ENCODE measurements around the gene CENPM.

The CENPM gene

GRCh38 chr22:41911001-41911611 is 35.8 kb downstream of the CENPM start:
- no peak for TF ChIP-seq EZH2phosphoT487 (IDR thresholded peaks at IDR 0.05; ENCODE audit: borderline replicate concordance)
- TF ChIP-seq CTCF (conservative IDR thresholded peaks at IDR 0.05; ENCODE audit: low read length): no peak
- Histone ChIP-seq H3K27me3 (ENCODE audit: insufficient read depth, low read length, poor library complexity, severe bottlenecking) (no peaks in the 10 kb centered on the region), H3K9ac (ENCODE audit: low read depth, low read length, poor library complexity, severe bottlenecking) (no peak overlapping the region), H3K4me2 (ENCODE audit: low read depth, low read length, poor library complexity, severe bottlenecking) (no peak overlapping the region), H3K9me2 (replicated peaks; ENCODE audit: low read depth, low read length) (no peaks in the 10 kb centered on the region), H2AFZ (ENCODE audit: low read length) (no peak overlapping the region), H4K20me1 (ENCODE audit: insufficient read depth, low read length, poor library complexity, severe bottlenecking) (no peaks in the 10 kb centered on the region), H3K4me3 (ENCODE audit: low read length, poor library complexity, severe bottlenecking) (no peak overlapping the region), H3K4me1 (ENCODE audit: insufficient read depth, low read length, poor library complexity, severe bottlenecking) (peaks cover 19% of the 10 kb centered on the region), H3K79me2 (ENCODE audit: insufficient read depth, low read length) (no peaks in the 10 kb centered on the region), H3F3A (ENCODE audit: low read depth) (no peaks in the 10 kb centered on the region), H3K9me3 (ENCODE audit: insufficient read depth, low read depth, low read length) (no peaks in the 10 kb centered on the region), H3K36me3 (ENCODE audit: insufficient read depth, low read length) (peaks cover 9% of the 10 kb centered on the region; the same call in 1 of the 2 replicates)

- Histone ChIP-seq H3K4me1 (ENCODE audit: insufficient read depth, low read length, poor library complexity, severe bottlenecking) (peaks cover 19% of the 10 kb centered on the region), H3K9me2 (replicated peaks; ENCODE audit: low read depth, low read length) (no peaks in the 10 kb centered on the region), H2AFZ (ENCODE audit: low read length) (no peak overlapping the region), H3K9me3 (ENCODE audit: insufficient read depth, low read depth, low read length) (no peaks in the 10 kb centered on the region), H4K20me1 (ENCODE audit: insufficient read depth, low read length, poor library complexity, severe bottlenecking) (no peaks in the 10 kb centered on the region), H3F3A (ENCODE audit: low read depth) (no peaks in the 10 kb centered on the region), H3K4me2 (ENCODE audit: low read depth, low read length, poor library complexity, severe bottlenecking) (no peak overlapping the region), H3K4me3 (ENCODE audit: low read length, poor library complexity, severe bottlenecking) (no peak overlapping the region), H3K36me3 (ENCODE audit: insufficient read depth, low read length) (peaks cover 15% of the 10 kb centered on the region; the same call in 1 of the 2 replicates), H3K9ac (ENCODE audit: low read depth, low read length, poor library complexity, severe bottlenecking) (no peak overlapping the region), H3K27me3 (ENCODE audit: insufficient read depth, low read length, poor library complexity, severe bottlenecking) (no peaks in the 10 kb centered on the region), H3K79me2 (ENCODE audit: insufficient read depth, low read length) (no peaks in the 10 kb centered on the region)
- TF ChIP-seq EZH2phosphoT487 (IDR thresholded peaks at IDR 0.05; ENCODE audit: borderline replicate concordance) (no peak), CTCF (conservative IDR thresholded peaks at IDR 0.05; ENCODE audit: low read length) (no peak)
These were observed 36.6 kb downstream of the CENPM start for GRCh38 chr22:41910050-41911000.

GRCh38 chr22:41909310-41910049 is 37.5 kb downstream of the CENPM start:
- Histone ChIP-seq H3K79me2 (ENCODE audit: insufficient read depth, low read length) (no peaks in the 10 kb centered on the region), H3K4me3 (ENCODE audit: low read length, poor library complexity, severe bottlenecking) (no peak overlapping the region), H3K9me3 (ENCODE audit: insufficient read depth, low read depth, low read length) (no peaks in the 10 kb centered on the region), H3K9me2 (replicated peaks; ENCODE audit: low read depth, low read length) (no peaks in the 10 kb centered on the region), H3K4me2 (ENCODE audit: low read depth, low read length, poor library complexity, severe bottlenecking) (no peak overlapping the region), H3K9ac (ENCODE audit: low read depth, low read length, poor library complexity, severe bottlenecking) (no peak overlapping the region), H3K36me3 (ENCODE audit: insufficient read depth, low read length) (peaks cover 24% of the 10 kb centered on the region; the same call in 1 of the 2 replicates), H3K27me3 (ENCODE audit: insufficient read depth, low read length, poor library complexity, severe bottlenecking) (no peaks in the 10 kb centered on the region), H2AFZ (ENCODE audit: low read length) (no peak overlapping the region), H3K4me1 (ENCODE audit: insufficient read depth, low read length, poor library complexity, severe bottlenecking) (peaks cover 19% of the 10 kb centered on the region), H4K20me1 (ENCODE audit: insufficient read depth, low read length, poor library complexity, severe bottlenecking) (no peaks in the 10 kb centered on the region), H3F3A (ENCODE audit: low read depth) (no peaks in the 10 kb centered on the region)
- no peak for TF ChIP-seq EZH2phosphoT487 (IDR thresholded peaks at IDR 0.05; ENCODE audit: borderline replicate concordance)
- no peak for TF ChIP-seq CTCF (conservative IDR thresholded peaks at IDR 0.05; ENCODE audit: low read length)
